ENCODE results near the gene RRAS. TPM values are rescaled to one million over a fixed set of nuclear protein-coding genes. Genes with fewer than 3 reads are reported as not detected.

Gene RRAS
- total RNA-seq, 1 experiment from 2014 or later: 55.9 TPM

GRCh38 chr19:49645995-49646394, 6.1 kb upstream of the RRAS start:
- ATAC-seq (no peak), DNase-seq (ENCODE audit: low read depth, low spot score) (no peak)
- Histone ChIP-seq H2AFZ (ENCODE audit: low read depth, low read length, poor library complexity, severe bottlenecking) (no peak overlapping the region), H3K4me3 (replicated peaks in 1 of 2; ENCODE audit: low read depth in 1 of 2, low read length in 2 of 2) (no peak overlapping the region), H3K4me1 (ENCODE audit: control insufficient read depth in 1 of 2, insufficient read depth in 2 of 2, low read length in 2 of 2) (peaks cover 6 to 12% of the 10 kb centered on the region in 2 experiments), H3K36me3 (ENCODE audit: control insufficient read depth in 1 of 2, insufficient read depth in 2 of 2, low read length in 2 of 2) (peaks cover 23 to 29% of the 10 kb centered on the region in 2 experiments; a peak in 3 of 4 replicates), H3K9me3 (ENCODE audit: control insufficient read depth in 1 of 2, insufficient read depth in 1 of 2, low read depth in 1 of 2, low read length in 2 of 2) (no peaks in the 10 kb centered on the region), H3K9ac (ENCODE audit: low read length) (no peak overlapping the region), H3K79me2 (ENCODE audit: insufficient read depth, low read length) (peaks cover 78% of the 10 kb centered on the region), H3K27me3 (ENCODE audit: insufficient read depth, low read length) (no peaks in the 10 kb centered on the region), H4K20me1 (ENCODE audit: insufficient read depth) (no peaks in the 10 kb centered on the region), H3K4me2 (ENCODE audit: low read length) (no peak overlapping the region), H3K9me2 (ENCODE audit: insufficient read depth) (no peaks in the 10 kb centered on the region), H3K27ac (ENCODE audit: low read depth, low read length) (no peak overlapping the region)
- ChIA-PET RAD21 (ENCODE audit: low non-redundant PET in 1 of 2, low total read pairs in 2 of 2, uncharacterized antibody in 2 of 2, unreplicated experiment in 2 of 2) (no interaction called here), CTCF (no interaction called here), POLR2A (interaction anchor here (1.6 kb wide), 1 partner anchor 30 kb away, joined by 3 read pairs; no protein-coding TSS in a partner anchor)
- intact Hi-C loops (cut with micrococcal nuclease): no loop called here
- BruUV-seq (replicated peaks): no TSS peak
- TF ChIP-seq SIN3A (IDR thresholded peaks at IDR 0.05; ENCODE audit: low read depth) (no peak), EGR1 (IDR thresholded peaks at IDR 0.05; ENCODE audit: low read depth) (no peak), MAX (IDR thresholded peaks at IDR 0.05) (no peak), RAD21 (IDR thresholded peaks at IDR 0.05; ENCODE audit: low read depth) (no peak), CBX3 (IDR thresholded peaks at IDR 0.05; ENCODE audit: low read depth) (no peak), ELF1 (IDR thresholded peaks at IDR 0.05; ENCODE audit: borderline replicate concordance, low read depth) (no peak), CTCF (IDR thresholded peaks at IDR 0.05 in 2 of 3, conservative IDR thresholded peaks at IDR 0.05 in 1 of 3; ENCODE audit: borderline replicate concordance in 1 of 3, insufficient read depth in 1 of 3, low read depth in 2 of 3, low read length in 2 of 3) (no peak), TCF7L2 (IDR thresholded peaks at IDR 0.05; ENCODE audit: borderline replicate concordance, extremely low read depth, insufficient read depth, insufficient read length) (no peak), POLR2A (IDR thresholded peaks at IDR 0.05; ENCODE audit: borderline replicate concordance, extremely low read depth, insufficient read depth, insufficient read length) (no peak), JUND (IDR thresholded peaks at IDR 0.05) (no peak), CEBPB (IDR thresholded peaks at IDR 0.05; ENCODE audit: low read depth) (no peak), EZH2phosphoT487 (IDR thresholded peaks at IDR 0.05; ENCODE audit: borderline replicate concordance) (no peak), ZFX (IDR thresholded peaks at IDR 0.05) (no peak), YY1 (IDR thresholded peaks at IDR 0.05; ENCODE audit: extremely low read depth, insufficient replicate concordance, low read depth, low read length) (no peak), ATF3 (IDR thresholded peaks at IDR 0.05) (no peak), SRF (IDR thresholded peaks at IDR 0.05; ENCODE audit: low read depth) (no peak), ZNF274 (IDR thresholded peaks at IDR 0.05; ENCODE audit: low read depth, low read length) (no peak)
- TF ChIP-seq, protein P1, sequence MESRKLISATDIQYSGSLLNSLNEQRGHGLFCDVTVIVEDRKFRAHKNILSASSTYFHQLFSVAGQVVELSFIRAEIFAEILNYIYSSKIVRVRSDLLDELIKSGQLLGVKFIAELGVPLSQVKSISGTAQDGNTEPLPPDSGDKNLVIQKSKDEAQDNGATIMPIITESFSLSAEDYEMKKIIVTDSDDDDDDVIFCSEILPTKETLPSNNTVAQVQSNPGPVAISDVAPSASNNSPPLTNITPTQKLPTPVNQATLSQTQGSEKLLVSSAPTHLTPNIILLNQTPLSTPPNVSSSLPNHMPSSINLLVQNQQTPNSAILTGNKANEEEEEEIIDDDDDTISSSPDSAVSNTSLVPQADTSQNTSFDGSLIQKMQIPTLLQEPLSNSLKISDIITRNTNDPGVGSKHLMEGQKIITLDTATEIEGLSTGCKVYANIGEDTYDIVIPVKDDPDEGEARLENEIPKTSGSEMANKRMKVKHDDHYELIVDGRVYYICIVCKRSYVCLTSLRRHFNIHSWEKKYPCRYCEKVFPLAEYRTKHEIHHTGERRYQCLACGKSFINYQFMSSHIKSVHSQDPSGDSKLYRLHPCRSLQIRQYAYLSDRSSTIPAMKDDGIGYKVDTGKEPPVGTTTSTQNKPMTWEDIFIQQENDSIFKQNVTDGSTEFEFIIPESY (IDR thresholded peaks at IDR 0.05; ENCODE audit: extremely low read depth, insufficient replicate concordance, low read length): no peak

Data from HCT116 (cell line).